LoVo (cell line): ENCODE data around the gene GALNTL6.
"Not testable (repeated sequence)": the region's sequence is repeated elsewhere in the genome, so short reads cannot be mapped to it uniquely, and the experiment has no call there.

Experiments
- DNase-seq: peaks from one replicate; pipeline ENCODE4 v3.0.0-alpha.2; 2016; ENCODE audit warnings: low spot score

The GALNTL6 gene

GRCh38 chr4:172393220-172393619, 580.0 kb downstream of the GALNTL6 start:
- DNase-seq, result no peak

GRCh38 chr4:172404676-172405075, 591.5 kb downstream of the GALNTL6 start:
- no peak for DNase-seq

GRCh38 chr4:172410363-172410762, 597.2 kb downstream of the GALNTL6 start:
- DNase-seq, result no peak

GRCh38 chr4:172411149-172411548, 597.9 kb downstream of the GALNTL6 start:
- no peak for DNase-seq

GRCh38 chr4:172412851-172413580, 599.8 kb downstream of the GALNTL6 start:
- DNase-seq, result no peak

GRCh38 chr4:172428979-172429378, 615.8 kb downstream of the GALNTL6 start:
- DNase-seq, result not testable (repeated sequence)

- no peak for DNase-seq
Measured at GRCh38 chr4:172480471-172480870, 667.3 kb downstream of the GALNTL6 start.

- DNase-seq, result no peak
Measured at GRCh38 chr4:172481802-172482508, 668.8 kb downstream of the GALNTL6 start.

- no peak for DNase-seq
Measured at GRCh38 chr4:172485007-172485406, 671.8 kb downstream of the GALNTL6 start.

GRCh38 chr4:172486531-172486930, 673.3 kb downstream of the GALNTL6 start:
- no peak for DNase-seq

- no peak for DNase-seq
Measured at GRCh38 chr4:172489861-172490260, 676.7 kb downstream of the GALNTL6 start.

GRCh38 chr4:172495769-172496168, 682.6 kb downstream of the GALNTL6 start:
- no peak for DNase-seq

- DNase-seq, result no peak
Measured at GRCh38 chr4:172497321-172497720, 684.1 kb downstream of the GALNTL6 start.

GRCh38 chr4:172514011-172514410, 700.8 kb downstream of the GALNTL6 start:
- DNase-seq, result peak; percentile 48

GRCh38 chr4:172514801-172515200, 701.6 kb downstream of the GALNTL6 start:
- DNase-seq, result no peak

- DNase-seq, result no peak
Measured at GRCh38 chr4:172515266-172515879, 702.2 kb downstream of the GALNTL6 start.

- DNase-seq, result no peak
Measured at GRCh38 chr4:172517391-172517790, 704.2 kb downstream of the GALNTL6 start.

GRCh38 chr4:172521248-172521647, 708.0 kb downstream of the GALNTL6 start:
- DNase-seq, result no peak

GRCh38 chr4:172521680-172522079, 708.5 kb downstream of the GALNTL6 start:
- DNase-seq, result no peak

GRCh38 chr4:172543249-172543648, 730.0 kb downstream of the GALNTL6 start:
- DNase-seq, result no peak

- DNase-seq, result no peak
Measured at GRCh38 chr4:172546782-172547181, 733.6 kb downstream of the GALNTL6 start.

GRCh38 chr4:172547724-172548123, 734.5 kb downstream of the GALNTL6 start:
- DNase-seq, result no peak

GRCh38 chr4:172553216-172553615, 740.0 kb downstream of the GALNTL6 start:
- DNase-seq, result no peak
